ENCODE results near the gene PCDHGA1. TPM values are rescaled to one million over a fixed set of nuclear protein-coding genes. Genes with fewer than 3 reads are reported as not detected.

PCDHGA1 gene
- polyA plus RNA-seq, 1 donor (not counting 4 experiments of a cell fraction or from before 2014, with no cell fraction given): 0.09 TPM

DNA sequence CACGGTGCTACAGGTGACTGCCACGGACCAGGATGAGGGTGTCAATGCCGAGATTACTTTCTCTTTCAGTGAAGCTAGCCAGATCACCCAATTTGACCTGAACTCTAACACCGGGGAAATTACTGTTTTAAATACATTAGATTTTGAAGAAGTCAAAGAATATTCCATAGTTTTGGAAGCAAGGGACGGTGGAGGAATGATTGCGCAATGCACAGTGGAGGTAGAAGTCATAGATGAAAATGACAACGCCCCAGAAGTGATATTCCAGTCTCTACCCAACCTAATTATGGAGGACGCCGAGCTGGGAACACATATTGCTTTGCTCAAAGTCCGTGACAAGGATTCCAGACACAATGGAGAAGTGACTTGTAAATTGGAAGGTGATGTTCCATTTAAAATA, 58.3 kb downstream of the PCDHGA1 start:
- Histone ChIP-seq H4K20me1 (ENCODE audit: control insufficient read depth, extremely low read depth, insufficient read depth, low read length) (no peaks in the 10 kb centered on the region), H3K9me1 (ENCODE audit: control insufficient read depth, extremely low read depth, insufficient read depth, low read length) (no peaks in the 10 kb centered on the region), H3K9me3 (ENCODE audit: control insufficient read depth, low read depth, low read length) (peaks cover 24% of the 10 kb centered on the region), H3K4me3 (ENCODE audit: control insufficient read depth in 2 of 3, extremely low read depth in 1 of 3, insufficient read depth in 2 of 3, low read depth in 1 of 3, low read length in 3 of 3) (no peak overlapping the region), H2AFZ (ENCODE audit: control insufficient read depth, low read length) (no peak overlapping the region), H3K79me2 (ENCODE audit: control insufficient read depth, insufficient read depth, low read length) (no peaks in the 10 kb centered on the region), H3K4me2 (ENCODE audit: control insufficient read depth, extremely low read depth, insufficient read depth, low read depth, low read length) (no peak overlapping the region), H3K9ac (ENCODE audit: control insufficient read depth, extremely low read depth, insufficient read depth, low read length) (no peak overlapping the region), H3K4me1 (ENCODE audit: control insufficient read depth, extremely low read depth, insufficient read depth, low read length) (no peaks in the 10 kb centered on the region), H3K27me3 (ENCODE audit: control insufficient read depth, extremely low read depth, insufficient read depth, low read length) (peaks cover 11% of the 10 kb centered on the region), H3K36me3 (ENCODE audit: control insufficient read depth in 2 of 2, extremely low read depth in 1 of 2, insufficient read depth in 2 of 2, low read length in 2 of 2) (no peaks in the 10 kb centered on the region), H3K27ac (ENCODE audit: control insufficient read depth, insufficient read depth, low read length) (no peak overlapping the region)
- FAIRE-seq (no peak), DNase-seq (ENCODE audit: low read depth, low spot score) (no peak)
- TF ChIP-seq EZH2 (IDR thresholded peaks at IDR 0.05; ENCODE audit: low read length): no peak
- TF ChIP-seq, protein P1, sequence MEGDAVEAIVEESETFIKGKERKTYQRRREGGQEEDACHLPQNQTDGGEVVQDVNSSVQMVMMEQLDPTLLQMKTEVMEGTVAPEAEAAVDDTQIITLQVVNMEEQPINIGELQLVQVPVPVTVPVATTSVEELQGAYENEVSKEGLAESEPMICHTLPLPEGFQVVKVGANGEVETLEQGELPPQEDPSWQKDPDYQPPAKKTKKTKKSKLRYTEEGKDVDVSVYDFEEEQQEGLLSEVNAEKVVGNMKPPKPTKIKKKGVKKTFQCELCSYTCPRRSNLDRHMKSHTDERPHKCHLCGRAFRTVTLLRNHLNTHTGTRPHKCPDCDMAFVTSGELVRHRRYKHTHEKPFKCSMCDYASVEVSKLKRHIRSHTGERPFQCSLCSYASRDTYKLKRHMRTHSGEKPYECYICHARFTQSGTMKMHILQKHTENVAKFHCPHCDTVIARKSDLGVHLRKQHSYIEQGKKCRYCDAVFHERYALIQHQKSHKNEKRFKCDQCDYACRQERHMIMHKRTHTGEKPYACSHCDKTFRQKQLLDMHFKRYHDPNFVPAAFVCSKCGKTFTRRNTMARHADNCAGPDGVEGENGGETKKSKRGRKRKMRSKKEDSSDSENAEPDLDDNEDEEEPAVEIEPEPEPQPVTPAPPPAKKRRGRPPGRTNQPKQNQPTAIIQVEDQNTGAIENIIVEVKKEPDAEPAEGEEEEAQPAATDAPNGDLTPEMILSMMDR (optimal IDR thresholded peaks at IDR 0.05 in 1 of 3, IDR thresholded peaks at IDR 0.05 in 1 of 3, conservative IDR thresholded peaks at IDR 0.05 in 1 of 3; ENCODE audit: extremely low read depth in 1 of 3, insufficient read depth in 2 of 3, low read length in 3 of 3): no peak
- dilution Hi-C loops (cut with MboI; ENCODE audit: extremely low pct_ligation_motif_present, low sequenced_read_pairs): no loop called here

DNA sequence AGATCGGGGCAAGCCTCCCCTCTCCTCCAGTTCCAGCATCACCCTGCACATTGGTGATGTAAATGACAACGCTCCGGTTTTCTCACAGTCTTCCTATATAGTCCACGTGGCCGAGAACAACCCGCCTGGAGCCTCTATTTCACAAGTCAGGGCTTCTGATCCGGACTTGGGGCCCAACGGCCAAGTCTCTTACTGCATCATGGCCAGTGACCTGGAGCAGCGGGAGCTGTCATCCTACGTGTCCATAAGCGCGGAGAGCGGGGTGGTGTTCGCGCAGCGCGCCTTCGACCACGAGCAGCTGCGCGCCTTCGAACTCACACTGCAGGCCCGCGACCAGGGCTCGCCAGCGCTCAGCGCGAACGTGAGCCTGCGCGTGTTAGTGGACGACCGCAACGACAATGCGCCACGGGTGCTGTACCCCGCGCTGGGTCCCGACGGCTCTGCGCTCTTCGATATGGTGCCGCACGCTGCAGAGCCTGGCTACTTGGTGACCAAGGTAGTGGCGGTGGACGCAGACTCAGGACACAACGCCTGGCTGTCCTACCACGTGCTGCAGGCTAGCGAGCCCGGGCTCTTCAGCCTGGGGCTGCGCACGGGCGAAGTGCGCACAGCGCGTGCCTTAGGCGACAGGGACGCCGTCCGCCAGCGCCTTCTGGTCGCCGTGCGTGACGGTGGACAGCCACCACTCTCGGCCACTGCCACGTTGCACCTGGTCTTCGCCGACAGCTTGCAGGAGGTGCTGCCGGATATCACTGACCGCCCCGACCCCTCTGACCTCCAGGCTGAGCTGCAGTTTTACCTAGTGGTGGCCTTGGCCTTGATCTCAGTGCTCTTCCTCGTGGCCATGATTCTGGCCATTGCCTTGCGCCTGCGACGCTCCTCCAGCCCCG, 59.1 kb downstream of the PCDHGA1 start:
- peaks cover 11% of the 10 kb centered on the region for H3K27me3 ChIP-seq (ENCODE audit: control insufficient read depth, extremely low read depth, insufficient read depth, low read length)
- dilution Hi-C loops (cut with MboI; ENCODE audit: extremely low pct_ligation_motif_present, low sequenced_read_pairs): no loop called here
- no peaks in the 10 kb centered on the region for H3K36me3 ChIP-seq (ENCODE audit: control insufficient read depth in 2 of 2, extremely low read depth in 1 of 2, insufficient read depth in 2 of 2, low read length in 2 of 2)
- H3K4me1 ChIP-seq (ENCODE audit: control insufficient read depth, extremely low read depth, insufficient read depth, low read length): no peaks in the 10 kb centered on the region
- DNase-seq (ENCODE audit: low read depth, low spot score) (no peak), FAIRE-seq (no peak)
- no peak overlapping the region for H3K9ac ChIP-seq (ENCODE audit: control insufficient read depth, extremely low read depth, insufficient read depth, low read length)
- H2AFZ ChIP-seq (ENCODE audit: control insufficient read depth, low read length): no peak overlapping the region
- no peak overlapping the region for H3K27ac ChIP-seq (ENCODE audit: control insufficient read depth, insufficient read depth, low read length)
- no peaks in the 10 kb centered on the region for H4K20me1 ChIP-seq (ENCODE audit: control insufficient read depth, extremely low read depth, insufficient read depth, low read length)
- peaks cover 27% of the 10 kb centered on the region for H3K9me3 ChIP-seq (ENCODE audit: control insufficient read depth, low read depth, low read length)
- TF ChIP-seq EZH2 (IDR thresholded peaks at IDR 0.05; ENCODE audit: low read length): no peak
- TF ChIP-seq, protein P1 (optimal IDR thresholded peaks at IDR 0.05 in 1 of 3, IDR thresholded peaks at IDR 0.05 in 1 of 3, conservative IDR thresholded peaks at IDR 0.05 in 1 of 3; ENCODE audit: extremely low read depth in 1 of 3, insufficient read depth in 2 of 3, low read length in 3 of 3): no peak
- H3K4me2 ChIP-seq (ENCODE audit: control insufficient read depth, extremely low read depth, insufficient read depth, low read depth, low read length): no peak overlapping the region
- no peak overlapping the region for H3K4me3 ChIP-seq (ENCODE audit: control insufficient read depth in 2 of 3, extremely low read depth in 1 of 3, insufficient read depth in 2 of 3, low read depth in 1 of 3, low read length in 3 of 3)
- H3K9me1 ChIP-seq (ENCODE audit: control insufficient read depth, extremely low read depth, insufficient read depth, low read length): no peaks in the 10 kb centered on the region
- no peaks in the 10 kb centered on the region for H3K79me2 ChIP-seq (ENCODE audit: control insufficient read depth, insufficient read depth, low read length)

Data from keratinocyte (primary cell).